Measurements from ENCODE around the gene LRP1B.

DNA sequence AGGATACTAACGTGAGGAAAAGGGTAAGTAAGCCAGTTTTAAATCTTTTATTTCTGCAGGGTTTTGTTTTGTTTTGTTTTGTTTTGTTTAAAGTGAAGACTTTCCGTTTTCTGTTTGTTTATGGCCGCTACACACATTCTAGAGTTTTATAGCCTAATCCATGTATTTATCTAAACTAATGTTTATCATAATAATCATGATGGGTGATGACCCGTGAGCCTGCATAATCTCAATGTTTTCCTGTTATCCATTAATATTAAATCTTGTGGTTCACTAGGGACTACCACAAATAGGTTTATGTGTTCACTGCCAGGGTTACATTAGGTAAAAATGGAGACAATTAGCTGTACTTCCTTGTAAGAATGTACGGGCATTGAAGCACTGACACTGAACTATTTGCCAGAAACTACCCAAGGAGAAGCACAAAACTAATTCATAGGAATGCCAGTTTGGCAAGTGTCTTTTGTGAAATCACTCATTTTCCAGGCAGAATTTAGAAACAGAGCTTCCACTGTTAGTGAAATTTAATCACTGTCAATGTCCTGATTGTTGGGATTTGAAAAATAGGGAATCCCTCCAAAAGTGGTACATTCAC lies 574.8 kb downstream of the LRP1B start:
- TF ChIP-seq, protein P1, sequence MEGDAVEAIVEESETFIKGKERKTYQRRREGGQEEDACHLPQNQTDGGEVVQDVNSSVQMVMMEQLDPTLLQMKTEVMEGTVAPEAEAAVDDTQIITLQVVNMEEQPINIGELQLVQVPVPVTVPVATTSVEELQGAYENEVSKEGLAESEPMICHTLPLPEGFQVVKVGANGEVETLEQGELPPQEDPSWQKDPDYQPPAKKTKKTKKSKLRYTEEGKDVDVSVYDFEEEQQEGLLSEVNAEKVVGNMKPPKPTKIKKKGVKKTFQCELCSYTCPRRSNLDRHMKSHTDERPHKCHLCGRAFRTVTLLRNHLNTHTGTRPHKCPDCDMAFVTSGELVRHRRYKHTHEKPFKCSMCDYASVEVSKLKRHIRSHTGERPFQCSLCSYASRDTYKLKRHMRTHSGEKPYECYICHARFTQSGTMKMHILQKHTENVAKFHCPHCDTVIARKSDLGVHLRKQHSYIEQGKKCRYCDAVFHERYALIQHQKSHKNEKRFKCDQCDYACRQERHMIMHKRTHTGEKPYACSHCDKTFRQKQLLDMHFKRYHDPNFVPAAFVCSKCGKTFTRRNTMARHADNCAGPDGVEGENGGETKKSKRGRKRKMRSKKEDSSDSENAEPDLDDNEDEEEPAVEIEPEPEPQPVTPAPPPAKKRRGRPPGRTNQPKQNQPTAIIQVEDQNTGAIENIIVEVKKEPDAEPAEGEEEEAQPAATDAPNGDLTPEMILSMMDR (IDR thresholded peaks at IDR 0.05 in 4 of 5, conservative IDR thresholded peaks at IDR 0.05 in 1 of 5): no peak
- no peak for TF ChIP-seq POLR2A (IDR thresholded peaks at IDR 0.05)
